A549 (cell line): ENCODE results near the gene S100A10. TPM values are rescaled to one million over a fixed set of nuclear protein-coding genes. Genes with fewer than 3 reads are reported as not detected.

Source experiments
- ATAC-seq, 2 experiments: fragments of 200-7000 bp in 1 of 2; fragments of >200 bp in 1 of 2; cut with Nextera tagmentation in 1 of 2; cut with Tn5 transposase in 1 of 2; 3 replicates each; pipeline versions ENCODE4 v1.8.0 to v1.9.1; 2018 to 2020; ENCODE audit warnings: mild to moderate bottlenecking in 1 of 2, moderate library complexity in 1 of 2
- CTCF ChIA-PET: fragments of 300-600 bp; sonication (Branson Sonifier 250); formaldehyde crosslinking; extraction: SDS; loops from one replicate; lab custom pipeline; 2021; ENCODE audit warnings: antibody characterized with exemption, inconsistent platforms; lab: Yijun Ruan, JAX
- POLR2A ChIA-PET: fragments of 350-600 bp; formaldehyde crosslinking; extraction: SDS; loops from one replicate; lab custom pipeline; 2021; ENCODE audit warnings: antibody characterized with exemption, inconsistent platforms; lab: Yijun Ruan, JAX
- DNase-seq, 2 experiments: peaks; one replicate each; pipeline versions ENCODE4 v3.0.0 to v3.0.0-alpha.2; 2011 to 2016; ENCODE audit warnings: low read depth in 1 of 2, low spot score in 1 of 2
- FAIRE-seq: peaks from 2 replicates; lab custom pipeline; 2011; peaks lifted over from hg19 to GRCh38; lab: Jason Lieb, UNC
- H3K27ac ChIP-seq, 2 experiments: fragments of >200 bp; sonication (Bioruptor Twin); formaldehyde crosslinking; 3 replicates each; pipeline ENCODE4 v1.5.1; 2016 to 2017
- H3K4me1 ChIP-seq: fragments of >200 bp; sonication (Bioruptor Twin); formaldehyde crosslinking; 3 replicates; pipeline ENCODE4 v1.6.1; 2016
- H3K4me2 ChIP-seq: fragments of >200 bp; sonication (Bioruptor Twin); formaldehyde crosslinking; 3 replicates; pipeline ENCODE4 v1.6.1; 2016
- H3K4me3 ChIP-seq: fragments of >200 bp; sonication (Bioruptor Twin); formaldehyde crosslinking; 3 replicates; pipeline ENCODE4 v1.5.1; 2016
- H3K9me3 ChIP-seq: fragments of >200 bp; sonication (Bioruptor Twin); formaldehyde crosslinking; 3 replicates; pipeline ENCODE4 v1.6.1; 2016
- ATOH8 ChIP-seq: fragments of 250-450 bp; sonication (Bioruptor Pico); IDR thresholded peaks from 2 replicates; pipeline ENCODE4 v1.5.0; 2020; ENCODE audit warnings: low read depth, mild to moderate bottlenecking, moderate library complexity
- CEBPB ChIP-seq, 2 experiments: fragments of >200 bp in 1 of 2; sonication (Bioruptor Twin) in 1 of 2; formaldehyde crosslinking in 1 of 2; IDR thresholded peaks; 2 replicates each; pipeline ENCODE4 v1.6.1; 2012 to 2016
- CHD4 ChIP-seq: fragments of 200-600 bp; sonication (generic); IDR thresholded peaks from 2 replicates; pipeline ENCODE4 v1.6.1; 2016; ENCODE audit warnings: antibody characterized with exemption, mild to moderate bottlenecking, borderline replicate concordance
- CTCF ChIP-seq: fragments of >200 bp; sonication (Bioruptor Twin); formaldehyde crosslinking; IDR thresholded peaks from 3 replicates; pipeline ENCODE4 v1.5.1; 2016
- EP300 ChIP-seq, 2 experiments: fragments of >200 bp; sonication (Bioruptor Twin); formaldehyde crosslinking; IDR thresholded peaks; 2 replicates in 1 of 2; 3 replicates in 1 of 2; pipeline ENCODE4 v1.6.1; 2016 to 2017
- ESRRA ChIP-seq: fragments of 150-350 bp; IDR thresholded peaks from 2 replicates; pipeline ENCODE4 v1.6.1; 2014; ENCODE audit warnings: mild to moderate bottlenecking, low read length, borderline replicate concordance
- FOSB ChIP-seq: fragments of 250-450 bp; sonication (Bioruptor Pico); IDR thresholded peaks from 2 replicates; pipeline ENCODE4 v1.5.0; 2020; ENCODE audit warnings: mild to moderate bottlenecking, moderate library complexity
- HOXB5 ChIP-seq: fragments of 250-450 bp; sonication (Bioruptor Pico); IDR thresholded peaks from 2 replicates; pipeline ENCODE4 v1.5.0; 2020; ENCODE audit warnings: mild to moderate bottlenecking, moderate library complexity
- JUNB ChIP-seq: fragments of >200 bp; sonication (Bioruptor Twin); formaldehyde crosslinking; IDR thresholded peaks from 2 replicates; pipeline ENCODE4 v1.6.1; 2016
- KDM1A ChIP-seq: fragments of 200-600 bp; sonication (generic); IDR thresholded peaks from 2 replicates; pipeline ENCODE4 v1.6.1; 2016; ENCODE audit warnings: low read depth, mild to moderate bottlenecking
- MAFK ChIP-seq: fragments of 450-650 bp; IDR thresholded peaks from 2 replicates; pipeline ENCODE4 v1.6.1; 2014; ENCODE audit not compliant: partially characterized antibody
- MAX ChIP-seq: IDR thresholded peaks from 2 replicates; pipeline ENCODE4 v1.6.1; 2012
- MAZ ChIP-seq: fragments of 150-350 bp; IDR thresholded peaks from 2 replicates; pipeline ENCODE4 v1.6.1; 2014; ENCODE audit warnings: antibody characterized with exemption, low read depth, low read length, borderline replicate concordance
- NFE2L2 ChIP-seq: fragments of 150-350 bp; conservative IDR thresholded peaks from 2 replicates; pipeline ENCODE4 v1.6.1; 2014; ENCODE audit warnings: low read length
- NPAS2 ChIP-seq: fragments of 250-450 bp; sonication (Bioruptor Pico); IDR thresholded peaks from 2 replicates; pipeline ENCODE4 v1.8.0; 2022; ENCODE audit warnings: mild to moderate bottlenecking, moderate library complexity, borderline replicate concordance
- RAD21 ChIP-seq, 2 experiments: fragments of >200 bp in 1 of 2; sonication (Bioruptor Twin) in 1 of 2; formaldehyde crosslinking in 1 of 2; IDR thresholded peaks in 1 of 2; conservative IDR thresholded peaks in 1 of 2; 2 replicates in 1 of 2; 3 replicates in 1 of 2; pipeline ENCODE4 v1.6.1; 2012 to 2018; ENCODE audit warnings: inconsistent platforms in 1 of 2
- REST ChIP-seq: fragments of 200-600 bp; sonication (generic); IDR thresholded peaks from 2 replicates; pipeline ENCODE4 v1.6.1; 2016; ENCODE audit warnings: antibody characterized with exemption, mild to moderate bottlenecking, moderate library complexity
- SMC3 ChIP-seq: fragments of >200 bp; sonication (Bioruptor Twin); formaldehyde crosslinking; IDR thresholded peaks from 3 replicates; pipeline ENCODE4 v1.6.1; 2018; ENCODE audit warnings: inconsistent platforms
- ZFP36 ChIP-seq: fragments of 450-650 bp; IDR thresholded peaks from 2 replicates; pipeline ENCODE4 v1.6.1; 2014; ENCODE audit warnings: borderline replicate concordance; ENCODE audit not compliant: partially characterized antibody
- WGBS: methylation state at CpG from one replicate; pipeline ENCODE4 v1.1.6; 2017; ENCODE audit errors: missing lambda C conversion rate; 5-methylcytosine and 5-hydroxymethylcytosine counted together
- polyA plus RNA-seq, 4 experiments: library from polyadenylated mRNA; depleted of rRNA in 3 of 4; stranded (reverse); fragments of >200 nt; fragmentation: RNase III in 1 of 4; extraction: RNeasy Plus Mini Kit Qiagen cat#74134 plus additional on column Dnase treatment in 1 of 4; gene quantifications; 2 replicates in 3 of 4; 3 replicates in 1 of 4; pipeline ENCODE4 v1.2.3, GENCODE V29; 2011 to 2017

Gene S100A10
- polyA plus RNA-seq, 2 of the 4 experiments (the other 2 are of a cell fraction) = 505 to 2,077 TPM

GRCh38 chr1:151968791-151969399, 24.8 kb downstream of the S100A10 start:
- 20% methylated on average over 3 of the region's 3 CpGs for WGBS
- H3K4me1 ChIP-seq = peaks cover 57% of the 10 kb centered on the region
- TF ChIP-seq JUNB (no peak), RAD21 (conservative IDR thresholded peaks at IDR 0.05 in 1 of 2, IDR thresholded peaks at IDR 0.05 in 1 of 2) (peak; percentile 74 to 81), SMC3 (peak; percentile 75), CEBPB (IDR thresholded peaks at IDR 0.05) (no peak), MAX (peak; percentile 12; the same call in 1 of the 2 replicates), CTCF (peak; percentile 59)
- TF ChIP-seq, all 56 proteins: peak for 4
- ChIA-PET CTCF (interaction anchor here (0.9 to 36.8 kb wide), 30 partner anchors 8 to 490 kb away, joined by 3 to 1410 read pairs (median 8); partner anchors contain the start of genes S100A10 and S100A11), POLR2A (interaction anchor here (0.6 to 4.1 kb wide), 6 partner anchors 12 to 32 kb away, joined by 3 to 23 read pairs (median 14); no protein-coding TSS in a partner anchor)
- peak overlapping the region; percentile 77 to 89 for H3K27ac ChIP-seq
- H3K9me3 ChIP-seq = no peaks in the 10 kb centered on the region
- peak overlapping the region; percentile 66 for H3K4me2 ChIP-seq
- peak in 1 of 2 experiments; percentile 60 for DNase-seq
- no peak overlapping the region for H3K4me3 ChIP-seq
- peak; percentile 66 to 71 for ATAC-seq
- no peak for FAIRE-seq

GRCh38 chr1:151968058-151968457, 25.6 kb downstream of the S100A10 start:
- CTCF ChIA-PET = interaction anchor here (0.6 to 36.8 kb wide), 38 partner anchors 9 to 351 kb away, joined by 3 to 1410 read pairs (median 6); partner anchors contain the start of genes S100A10, S100A11 and THEM4
- POLR2A ChIA-PET = interaction anchor here (0.6 to 4.1 kb wide), 9 partner anchors 13 to 142 kb away, joined by 3 to 23 read pairs (median 3); no protein-coding TSS in a partner anchor
- Histone ChIP-seq H3K4me2 (peak overlapping the region; percentile 66), H3K4me3 (no peak overlapping the region), H3K4me1 (peaks cover 49% of the 10 kb centered on the region), H3K9me3 (no peaks in the 10 kb centered on the region), H3K27ac (peak overlapping the region; percentile 77 to 89)
- peak; percentile 94 for TF ChIP-seq SMC3
- TF ChIP-seq FOSB (CRISPR knock-in tag) = no peak
- TF ChIP-seq MAFK = peak; percentile 86
- TF ChIP-seq MAZ = no peak
- TF ChIP-seq CHD4 = 0 out of 2 replicates have a peak, but pooled peaks have one; percentile 40
- TF ChIP-seq CTCF = peak; percentile 92
- TF ChIP-seq NPAS2 (CRISPR knock-in tag) = no peak
- TF ChIP-seq MAX = 0 out of 2 replicates have a peak, but pooled peaks have one; percentile 13
- peak; percentile 97 to 99 for TF ChIP-seq RAD21 (conservative IDR thresholded peaks at IDR 0.05 in 1 of 2, IDR thresholded peaks at IDR 0.05 in 1 of 2)
- FAIRE-seq = peak; percentile 36
- DNase-seq = peak; percentile 52 to 74
- WGBS = 33% methylated on average over 4 of the region's 4 CpGs
- peak; percentile 79 to 84 for ATAC-seq

- H3K9me3 ChIP-seq = no peaks in the 10 kb centered on the region
- no peak overlapping the region; a peak in 1 of 6 replicates for H3K27ac ChIP-seq
- ATAC-seq (no peak), DNase-seq (no peak), FAIRE-seq (no peak)
- ChIA-PET CTCF (interaction anchor here (0.7 to 36.8 kb wide), 20 partner anchors 9 to 219 kb away, joined by 3 to 1410 read pairs (median 14); partner anchors contain the start of genes S100A10 and THEM4), POLR2A (no interaction called here)
- no peak overlapping the region for H3K4me3 ChIP-seq
- no peak overlapping the region for H3K4me2 ChIP-seq
- WGBS = 10% methylated on average over 1 of the region's 1 CpG
- peaks cover 41% of the 10 kb centered on the region for H3K4me1 ChIP-seq
- TF ChIP-seq ZFP36 (no peak), MAFK (no peak), JUNB (no peak), RAD21 (conservative IDR thresholded peaks at IDR 0.05 in 1 of 2, IDR thresholded peaks at IDR 0.05 in 1 of 2) (no peak), EP300 (IDR thresholded peaks at IDR 0.05) (no peak), NFE2L2 (no peak), MAX (no peak), ESRRA (no peak), REST (no peak), ATOH8 (CRISPR knock-in tag) (no peak), KDM1A (no peak), HOXB5 (CRISPR knock-in tag) (no peak)
Measured at GRCh38 chr1:151967091-151967490, 26.6 kb downstream of the S100A10 start.
